SK-N-SH treated with all-trans-retinoic acid at 6 μM for 48 hours (cell line): ENCODE measurements around the gene ADGRD2.

Source experiments
- TF ChIP-seq, protein P1 (sequence below): fragments of 250-450 bp; sonication (Bioruptor Pico); IDR thresholded peaks from 2 replicates; pipeline ENCODE4 v1.5.1; 2020; ENCODE audit warnings: low read depth, mild to moderate bottlenecking, moderate library complexity
- TF ChIP-seq, protein P2 (sequence below): fragments of 250-450 bp; sonication (Bioruptor Pico); IDR thresholded peaks from 2 replicates; pipeline ENCODE4 v1.8.0; 2020; ENCODE audit warnings: mild to moderate bottlenecking, moderate library complexity, borderline replicate concordance

DNA sequence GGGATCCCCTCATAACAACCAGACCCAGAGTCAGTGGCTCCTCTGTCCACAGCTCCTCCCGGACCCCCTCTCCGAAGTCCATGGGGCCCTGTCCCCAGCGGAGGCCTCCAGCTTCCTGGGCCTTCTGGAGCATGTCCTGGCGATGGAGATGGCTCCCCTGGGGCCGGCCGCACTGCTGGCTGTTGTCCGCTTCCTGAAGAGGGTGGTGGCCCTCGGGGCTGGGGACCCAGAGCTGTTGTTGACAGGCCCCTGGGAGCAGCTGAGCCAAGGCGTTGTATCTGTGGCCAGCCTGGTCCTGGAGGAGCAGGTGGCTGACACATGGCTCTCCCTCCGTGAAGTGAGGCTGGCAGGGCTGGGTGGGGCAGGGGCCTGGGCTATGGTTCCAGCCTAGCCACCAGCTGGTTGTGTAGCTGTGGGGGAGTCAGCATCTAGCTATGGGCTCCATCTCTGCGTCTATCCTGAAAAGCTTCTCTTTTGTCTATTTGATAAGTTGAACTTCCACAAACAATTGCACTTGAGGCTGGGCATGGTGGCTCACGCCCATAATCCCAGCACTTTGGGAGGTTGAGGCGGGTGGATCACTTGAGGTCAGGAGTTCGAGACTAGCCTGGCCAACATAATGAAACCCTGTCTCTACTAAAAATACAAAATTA, 4.7 kb downstream of the ADGRD2 start:
- TF ChIP-seq, protein P1, sequence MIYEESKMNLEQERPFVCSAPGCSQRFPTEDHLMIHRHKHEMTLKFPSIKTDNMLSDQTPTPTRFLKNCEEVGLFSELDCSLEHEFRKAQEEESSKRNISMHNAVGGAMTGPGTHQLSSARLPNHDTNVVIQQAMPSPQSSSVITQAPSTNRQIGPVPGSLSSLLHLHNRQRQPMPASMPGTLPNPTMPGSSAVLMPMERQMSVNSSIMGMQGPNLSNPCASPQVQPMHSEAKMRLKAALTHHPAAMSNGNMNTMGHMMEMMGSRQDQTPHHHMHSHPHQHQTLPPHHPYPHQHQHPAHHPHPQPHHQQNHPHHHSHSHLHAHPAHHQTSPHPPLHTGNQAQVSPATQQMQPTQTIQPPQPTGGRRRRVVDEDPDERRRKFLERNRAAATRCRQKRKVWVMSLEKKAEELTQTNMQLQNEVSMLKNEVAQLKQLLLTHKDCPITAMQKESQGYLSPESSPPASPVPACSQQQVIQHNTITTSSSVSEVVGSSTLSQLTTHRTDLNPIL (CRISPR knock-in tag) = no peak
- TF ChIP-seq, protein P2, sequence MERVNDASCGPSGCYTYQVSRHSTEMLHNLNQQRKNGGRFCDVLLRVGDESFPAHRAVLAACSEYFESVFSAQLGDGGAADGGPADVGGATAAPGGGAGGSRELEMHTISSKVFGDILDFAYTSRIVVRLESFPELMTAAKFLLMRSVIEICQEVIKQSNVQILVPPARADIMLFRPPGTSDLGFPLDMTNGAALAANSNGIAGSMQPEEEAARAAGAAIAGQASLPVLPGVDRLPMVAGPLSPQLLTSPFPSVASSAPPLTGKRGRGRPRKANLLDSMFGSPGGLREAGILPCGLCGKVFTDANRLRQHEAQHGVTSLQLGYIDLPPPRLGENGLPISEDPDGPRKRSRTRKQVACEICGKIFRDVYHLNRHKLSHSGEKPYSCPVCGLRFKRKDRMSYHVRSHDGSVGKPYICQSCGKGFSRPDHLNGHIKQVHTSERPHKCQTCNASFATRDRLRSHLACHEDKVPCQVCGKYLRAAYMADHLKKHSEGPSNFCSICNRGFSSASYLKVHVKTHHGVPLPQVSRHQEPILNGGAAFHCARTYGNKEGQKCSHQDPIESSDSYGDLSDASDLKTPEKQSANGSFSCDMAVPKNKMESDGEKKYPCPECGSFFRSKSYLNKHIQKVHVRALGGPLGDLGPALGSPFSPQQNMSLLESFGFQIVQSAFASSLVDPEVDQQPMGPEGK (CRISPR knock-in tag) = no peak
